RWPE1 (cell line): ENCODE results near the gene MBNL1.

Experiments used
- CTCF ChIA-PET: fragments of 350-600 bp; sonication (Branson Sonifier 250); formaldehyde crosslinking; extraction: SDS; loops from one replicate; lab custom pipeline; 2021; lab: Yijun Ruan, JAX
- POLR2A ChIA-PET: fragments of 400-600 bp; formaldehyde crosslinking; extraction: SDS; loops from one replicate; lab custom pipeline; 2020; ENCODE audit warnings: antibody characterized with exemption; ENCODE audit not compliant: low non-redundant PET; lab: Yijun Ruan, JAX
- DNase-seq: peaks from one replicate; pipeline ENCODE4 v3.0.0; 2012; ENCODE audit warnings: low spot score
- H3K27ac ChIP-seq: fragments of 450-650 bp; 2 replicates; pipeline ENCODE4 v1.5.1; 2017
- CTCF ChIP-seq: fragments of 450-650 bp; conservative IDR thresholded peaks from 2 replicates; pipeline ENCODE4 v1.5.1; 2017; ENCODE audit warnings: low read depth, mild to moderate bottlenecking

Gene MBNL1

GRCh38 chr3:152381881-152382295, 113.2 kb downstream of the MBNL1 start:
- ChIA-PET CTCF (interaction anchor here (0.7 kb wide), 1 partner anchor 48 kb away, joined by 3 read pairs; no protein-coding TSS in a partner anchor), POLR2A (no interaction called here)
- no peak for TF ChIP-seq CTCF
- DNase-seq = no peak
- no peak overlapping the region for H3K27ac ChIP-seq

- ChIA-PET POLR2A (no interaction called here), CTCF (interaction anchor here (0.6 to 0.7 kb wide), 2 partner anchors 47 to 277 kb away, joined by 3 read pairs; no protein-coding TSS in a partner anchor)
- TF ChIP-seq CTCF = no peak
- DNase-seq = no peak
- no peak overlapping the region for H3K27ac ChIP-seq
These were observed 113.8 kb downstream of the MBNL1 start for GRCh38 chr3:152382312-152383135.

GRCh38 chr3:152383136-152383606, 114.4 kb downstream of the MBNL1 start:
- DNase-seq = no peak
- H3K27ac ChIP-seq = no peak overlapping the region
- CTCF ChIA-PET = no interaction called here
- POLR2A ChIA-PET = no interaction called here
- TF ChIP-seq CTCF = no peak

- CTCF ChIA-PET = no interaction called here
- TF ChIP-seq CTCF = no peak
- POLR2A ChIA-PET = no interaction called here
- DNase-seq = no peak
- no peak overlapping the region for H3K27ac ChIP-seq
These were observed 115.7 kb downstream of the MBNL1 start for GRCh38 chr3:152384412-152384811.

GRCh38 chr3:152385761-152386160, 117.0 kb downstream of the MBNL1 start:
- no peak for DNase-seq
- H3K27ac ChIP-seq = no peak overlapping the region
- no peak for TF ChIP-seq CTCF
- CTCF ChIA-PET = no interaction called here
- POLR2A ChIA-PET = no interaction called here

GRCh38 chr3:152386208-152386607, 117.5 kb downstream of the MBNL1 start:
- ChIA-PET POLR2A (no interaction called here), CTCF (no interaction called here)
- H3K27ac ChIP-seq = no peak overlapping the region
- no peak for DNase-seq
- no peak for TF ChIP-seq CTCF
